GM21515 (cell line): ENCODE data around the gene EPS8.
"Not testable (repeated sequence)": the region's sequence is repeated elsewhere in the genome, so short reads cannot be mapped to it uniquely, and the experiment has no call there.

Experiments
- ATAC-seq: cut with Tn5 transposase; IDR thresholded peaks from one replicate; pipeline ENCODE4 v1.9.1; 2021; ENCODE audit not compliant: unreplicated experiment

The EPS8 gene

GRCh38 chr12:15662303-15662980 is 126.7 kb downstream of the EPS8 start:
- no peak for ATAC-seq

- ATAC-seq, result no peak
Measured at GRCh38 chr12:15651371-15651770, 137.8 kb downstream of the EPS8 start.

- no peak for ATAC-seq
Measured at GRCh38 chr12:15650399-15651128, 138.6 kb downstream of the EPS8 start.

GRCh38 chr12:15649347-15649746 is 139.8 kb downstream of the EPS8 start:
- ATAC-seq, result no peak

- ATAC-seq, result no peak
Measured at GRCh38 chr12:15648558-15648957, 140.6 kb downstream of the EPS8 start.

GRCh38 chr12:15646581-15646980 is 142.6 kb downstream of the EPS8 start:
- ATAC-seq, result no peak

GRCh38 chr12:15644700-15645099 is 144.5 kb downstream of the EPS8 start:
- ATAC-seq, result no peak

- ATAC-seq, result no peak
Measured at GRCh38 chr12:15638231-15638630, 151.0 kb downstream of the EPS8 start.

- no peak for ATAC-seq
Measured at GRCh38 chr12:15636060-15636890, 152.9 kb downstream of the EPS8 start.

- ATAC-seq, result no peak
Measured at GRCh38 chr12:15634010-15634683, 155.0 kb downstream of the EPS8 start.

- no peak for ATAC-seq
Measured at GRCh38 chr12:15633201-15633600, 156.0 kb downstream of the EPS8 start.

GRCh38 chr12:15632708-15633107 is 156.5 kb downstream of the EPS8 start:
- ATAC-seq, result no peak

- no peak for ATAC-seq
Measured at GRCh38 chr12:15631007-15631715, 158.0 kb downstream of the EPS8 start.

- ATAC-seq, result no peak
Measured at GRCh38 chr12:15629761-15630160, 159.4 kb downstream of the EPS8 start.

- ATAC-seq, result no peak
Measured at GRCh38 chr12:15629108-15629507, 160.1 kb downstream of the EPS8 start.

- no peak for ATAC-seq
Measured at GRCh38 chr12:15627995-15628945, 160.9 kb downstream of the EPS8 start.

- ATAC-seq, result no peak
Measured at GRCh38 chr12:15625075-15625474, 164.1 kb downstream of the EPS8 start.

GRCh38 chr12:15620741-15621539 is 168.2 kb downstream of the EPS8 start:
- no peak for ATAC-seq

GRCh38 chr12:15616495-15616894 is 172.7 kb downstream of the EPS8 start:
- not testable (repeated sequence) for ATAC-seq
